Measurements from ENCODE around the gene NEDD8. TPM values are rescaled to one million over a fixed set of nuclear protein-coding genes. Genes with fewer than 3 reads are reported as not detected.

NEDD8 gene
- total RNA-seq, 1 donor = 136 TPM

GRCh38 chr14:24189059-24189375 lies 43.1 kb downstream of the NEDD8 start:
- no peak for TF ChIP-seq CTCF (IDR thresholded peaks at IDR 0.05; ENCODE audit: insufficient read depth, low read length)
- no peak overlapping the region for H3K4me3 ChIP-seq (ENCODE audit: low read depth, low read length)
- DNase-seq (ENCODE audit: low read depth) = no peak

- H3K4me3 ChIP-seq (ENCODE audit: low read depth, low read length) = peak within 1 kb of the TSS; percentile 87
- DNase-seq (ENCODE audit: low read depth) = peak; percentile 98
- TF ChIP-seq CTCF (IDR thresholded peaks at IDR 0.05; ENCODE audit: insufficient read depth, low read length) = no peak
Observed at GRCh38 chr14:24188251-24189058, 43.7 kb downstream of the NEDD8 start, which contains the start of gene IPO4. Gene IPO4, minus strand, starts transcription at chr14:24188816. Its CDS starts 29 bp downstream, at chr14:24188787.

- TF ChIP-seq CTCF (IDR thresholded peaks at IDR 0.05; ENCODE audit: insufficient read depth, low read length) = no peak
- DNase-seq (ENCODE audit: low read depth) = no peak
- peak overlapping the region; percentile 87 for H3K4me3 ChIP-seq (ENCODE audit: low read depth, low read length)
Observed at GRCh38 chr14:24187539-24187915, 44.6 kb downstream of the NEDD8 start.

- peak overlapping the region; percentile 87 for H3K4me3 ChIP-seq (ENCODE audit: low read depth, low read length)
- DNase-seq (ENCODE audit: low read depth) = no peak
- no peak for TF ChIP-seq CTCF (IDR thresholded peaks at IDR 0.05; ENCODE audit: insufficient read depth, low read length)
Observed at GRCh38 chr14:24186831-24187538, 45.2 kb downstream of the NEDD8 start.

- H3K4me3 ChIP-seq (ENCODE audit: low read depth, low read length) = no peak overlapping the region
- DNase-seq (ENCODE audit: low read depth) = no peak
- no peak for TF ChIP-seq CTCF (IDR thresholded peaks at IDR 0.05; ENCODE audit: insufficient read depth, low read length)
Observed at GRCh38 chr14:24185741-24186140, 46.4 kb downstream of the NEDD8 start.

GRCh38 chr14:24185026-24185425 lies 47.1 kb downstream of the NEDD8 start:
- no peak overlapping the region for H3K4me3 ChIP-seq (ENCODE audit: low read depth, low read length)
- no peak for DNase-seq (ENCODE audit: low read depth)
- TF ChIP-seq CTCF (IDR thresholded peaks at IDR 0.05; ENCODE audit: insufficient read depth, low read length) = no peak
